DND-41 (cell line): ENCODE results near the gene GMEB2.

Experiments
- ATAC-seq: fragments of 200-7000 bp; cut with Tn5 transposase; 3 replicates; pipeline ENCODE4 v1.9.1; 2021; ENCODE audit warnings: low read depth; ENCODE audit not compliant: insufficient read depth
- DNase-seq: peaks from one replicate; pipeline ENCODE4 v3.0.0-alpha.2; 2020
- H2AFZ ChIP-seq: 2 replicates; pipeline ENCODE4 v1.6.0; 2012; ENCODE audit warnings: low read depth, low read length
- H3K27ac ChIP-seq: 2 replicates; pipeline ENCODE4 v1.5.1; 2012; ENCODE audit warnings: low read length, inconsistent platforms
- H3K27me3 ChIP-seq: fragments of 200-600 bp; sonication (generic); 2 replicates; pipeline ENCODE4 v1.6.0; 2012; ENCODE audit warnings: low read length, mild to moderate bottlenecking, inconsistent platforms; ENCODE audit not compliant: insufficient read depth, poor library complexity
- H3K36me3 ChIP-seq: 2 replicates; pipeline ENCODE4 v1.5.1; 2012; ENCODE audit warnings: low read length, inconsistent platforms; ENCODE audit not compliant: insufficient read depth
- H3K4me1 ChIP-seq: 2 replicates; pipeline ENCODE4 v1.5.1; 2012; ENCODE audit warnings: mild to moderate bottlenecking, low read length; ENCODE audit not compliant: insufficient read depth
- H3K4me2 ChIP-seq: 2 replicates; pipeline ENCODE4 v1.6.0; 2012; ENCODE audit warnings: mild to moderate bottlenecking, moderate library complexity, low read length, inconsistent platforms; ENCODE audit not compliant: insufficient read depth
- H3K4me3 ChIP-seq, 2 experiments: fragments of 200-600 bp in 1 of 2; shearing (Covaris generic) in 1 of 2; 2 replicates each; pipeline ENCODE4 v1.5.1; 2012 to 2016; ENCODE audit warnings: inconsistent platforms in 2 of 2, low read length in 2 of 2, mild to moderate bottlenecking in 2 of 2, low read depth in 1 of 2, moderate library complexity in 1 of 2
- H3K79me2 ChIP-seq: 2 replicates; pipeline ENCODE4 v1.6.0; 2012; ENCODE audit warnings: low read length, inconsistent platforms; ENCODE audit not compliant: insufficient read depth
- H3K9ac ChIP-seq: 2 replicates; pipeline ENCODE4 v1.6.0; 2012; ENCODE audit warnings: low read depth, mild to moderate bottlenecking, inconsistent platforms, low read length, moderate library complexity
- H3K9me3 ChIP-seq: 2 replicates; pipeline ENCODE4 v1.5.1; 2012; ENCODE audit warnings: low read length, moderate library complexity, mild to moderate bottlenecking, inconsistent platforms; ENCODE audit not compliant: insufficient read depth, severe bottlenecking
- H4K20me1 ChIP-seq: 2 replicates; pipeline ENCODE4 v1.6.0; 2012; ENCODE audit warnings: low read length; ENCODE audit not compliant: insufficient read depth
- CTCF ChIP-seq: IDR thresholded peaks from 2 replicates; pipeline ENCODE4 v1.5.1; 2012; ENCODE audit warnings: borderline replicate concordance, low read length, moderate library complexity, mild to moderate bottlenecking; ENCODE audit not compliant: poor library complexity, severe bottlenecking; ENCODE audit errors: extremely low read depth
- EZH2 ChIP-seq: IDR thresholded peaks from 3 replicates; pipeline ENCODE4 v1.6.1; 2012; ENCODE audit warnings: borderline replicate concordance, low read depth, mild to moderate bottlenecking, moderate library complexity, low read length, inconsistent platforms; ENCODE audit not compliant: severe bottlenecking

The GMEB2 gene

DNA sequence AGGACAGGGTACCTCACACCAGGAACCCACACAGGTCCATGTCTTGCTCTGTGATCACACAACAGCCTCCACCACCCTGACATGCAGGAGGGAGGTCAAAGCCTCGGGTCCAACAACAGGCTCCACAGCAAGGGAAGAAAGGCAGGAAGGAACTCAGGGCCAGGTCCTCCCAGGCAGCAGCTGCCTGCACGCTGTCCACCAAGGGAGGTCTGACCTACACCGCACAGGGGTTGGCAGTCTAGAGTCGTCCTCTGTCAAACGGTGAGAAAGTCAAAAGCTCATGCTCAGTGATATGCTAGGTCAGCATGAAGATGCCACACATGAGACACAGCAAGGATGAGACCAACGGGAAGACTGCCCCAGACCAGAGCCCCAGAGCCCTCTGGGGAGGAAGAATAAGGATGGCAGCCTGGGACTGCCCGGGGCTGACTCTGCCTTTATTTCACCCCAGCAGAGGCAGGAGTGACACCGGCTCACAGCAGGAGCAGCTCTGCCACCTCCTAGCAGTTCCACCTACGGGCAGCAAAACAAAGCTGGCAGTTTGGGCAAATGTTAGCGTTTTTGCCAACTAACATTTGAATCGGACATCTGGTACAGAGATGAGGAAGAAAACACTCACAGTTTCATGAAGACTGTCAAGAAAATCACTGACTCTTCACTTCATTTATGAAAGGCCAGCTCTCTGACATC is 8.5 kb downstream of the GMEB2 start:
- no peak for DNase-seq
- H3K27me3 ChIP-seq, result no peaks in the 10 kb centered on the region
- H3K79me2 ChIP-seq, result peaks cover 94% of the 10 kb centered on the region
- H4K20me1 ChIP-seq, result peaks cover 54% of the 10 kb centered on the region
- peaks cover 80% of the 10 kb centered on the region for H3K36me3 ChIP-seq
- ATAC-seq, result no peak
- TF ChIP-seq CTCF (no peak), EZH2 (no peak)
- no peak overlapping the region for H3K4me2 ChIP-seq
- no peak overlapping the region for H3K9ac ChIP-seq
- H3K4me1 ChIP-seq, result peaks cover 9% of the 10 kb centered on the region
- H2AFZ ChIP-seq, result no peak overlapping the region
- no peak overlapping the region for H3K4me3 ChIP-seq
- no peak overlapping the region for H3K27ac ChIP-seq
- no peaks in the 10 kb centered on the region for H3K9me3 ChIP-seq

GRCh38 chr20:63617876-63618265 is 9.0 kb downstream of the GMEB2 start:
- Histone ChIP-seq H3K27me3 (no peaks in the 10 kb centered on the region), H2AFZ (no peak overlapping the region), H3K4me3 (no peak overlapping the region), H3K4me2 (no peak overlapping the region), H4K20me1 (peaks cover 57% of the 10 kb centered on the region), H3K9ac (no peak overlapping the region), H3K36me3 (peaks cover 79% of the 10 kb centered on the region), H3K27ac (no peak overlapping the region), H3K9me3 (no peaks in the 10 kb centered on the region), H3K79me2 (peaks cover 94% of the 10 kb centered on the region), H3K4me1 (peaks cover 9% of the 10 kb centered on the region)
- ATAC-seq (no peak), DNase-seq (no peak)
- no peak for TF ChIP-seq CTCF
- TF ChIP-seq EZH2, result no peak

DNA sequence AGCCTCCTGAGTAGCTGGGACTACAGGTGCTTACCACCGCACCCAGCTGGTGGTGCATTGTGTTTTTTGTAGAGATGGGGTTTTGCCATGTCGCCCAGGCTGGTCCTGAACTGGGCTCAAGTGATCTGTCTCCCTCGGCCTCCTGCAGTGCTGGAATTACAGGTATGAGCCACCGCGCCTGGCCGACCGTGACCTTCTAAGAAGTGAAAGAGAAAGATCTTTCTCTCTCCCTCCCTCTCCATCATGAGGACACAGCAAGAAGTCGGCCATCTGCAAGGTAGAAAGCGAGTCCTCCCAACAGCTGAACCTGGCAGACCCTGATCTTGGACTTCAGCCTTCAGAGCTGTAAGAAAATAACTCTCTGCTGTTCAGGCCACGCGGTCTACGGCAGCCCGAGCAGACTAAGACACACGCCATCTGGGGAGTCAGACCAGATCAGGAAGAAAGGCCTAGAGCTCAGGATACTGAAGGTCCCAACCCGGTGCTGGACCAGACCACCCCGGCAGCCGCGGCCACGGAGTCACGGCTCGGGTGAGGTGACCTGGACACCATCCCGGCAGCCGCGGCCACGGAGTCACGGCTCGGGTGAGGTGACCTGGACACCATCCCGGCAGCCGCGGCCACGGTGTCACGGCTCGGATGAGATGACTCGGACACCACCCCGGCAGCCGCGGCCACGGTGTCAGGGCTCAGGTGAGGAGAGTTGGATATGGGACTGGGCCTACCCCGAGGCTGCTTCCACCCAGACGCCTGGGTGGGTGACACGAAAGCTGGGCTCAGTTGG is 9.6 kb downstream of the GMEB2 start:
- no peak for TF ChIP-seq EZH2
- no peak for TF ChIP-seq CTCF
- H4K20me1 ChIP-seq, result peaks cover 58% of the 10 kb centered on the region
- no peak overlapping the region for H3K4me2 ChIP-seq
- no peak overlapping the region for H3K4me3 ChIP-seq
- no peaks in the 10 kb centered on the region for H3K9me3 ChIP-seq
- peaks cover 77% of the 10 kb centered on the region for H3K36me3 ChIP-seq
- no peak overlapping the region for H2AFZ ChIP-seq
- no peak for DNase-seq
- H3K27me3 ChIP-seq, result no peaks in the 10 kb centered on the region
- H3K79me2 ChIP-seq, result peaks cover 94% of the 10 kb centered on the region
- no peak for ATAC-seq
- no peak overlapping the region for H3K27ac ChIP-seq
- peaks cover 3% of the 10 kb centered on the region; the same call in 1 of the 2 replicates for H3K4me1 ChIP-seq
- H3K9ac ChIP-seq, result no peak overlapping the region
